ENCODE measurements around the gene AEN. TPM values are rescaled to one million over a fixed set of nuclear protein-coding genes. Genes with fewer than 3 reads are reported as not detected.

The AEN gene, protein sequence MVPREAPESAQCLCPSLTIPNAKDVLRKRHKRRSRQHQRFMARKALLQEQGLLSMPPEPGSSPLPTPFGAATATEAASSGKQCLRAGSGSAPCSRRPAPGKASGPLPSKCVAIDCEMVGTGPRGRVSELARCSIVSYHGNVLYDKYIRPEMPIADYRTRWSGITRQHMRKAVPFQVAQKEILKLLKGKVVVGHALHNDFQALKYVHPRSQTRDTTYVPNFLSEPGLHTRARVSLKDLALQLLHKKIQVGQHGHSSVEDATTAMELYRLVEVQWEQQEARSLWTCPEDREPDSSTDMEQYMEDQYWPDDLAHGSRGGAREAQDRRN
- total RNA-seq, result 10 to 100 TPM; 13.8 to 23.8 TPM

DNA sequence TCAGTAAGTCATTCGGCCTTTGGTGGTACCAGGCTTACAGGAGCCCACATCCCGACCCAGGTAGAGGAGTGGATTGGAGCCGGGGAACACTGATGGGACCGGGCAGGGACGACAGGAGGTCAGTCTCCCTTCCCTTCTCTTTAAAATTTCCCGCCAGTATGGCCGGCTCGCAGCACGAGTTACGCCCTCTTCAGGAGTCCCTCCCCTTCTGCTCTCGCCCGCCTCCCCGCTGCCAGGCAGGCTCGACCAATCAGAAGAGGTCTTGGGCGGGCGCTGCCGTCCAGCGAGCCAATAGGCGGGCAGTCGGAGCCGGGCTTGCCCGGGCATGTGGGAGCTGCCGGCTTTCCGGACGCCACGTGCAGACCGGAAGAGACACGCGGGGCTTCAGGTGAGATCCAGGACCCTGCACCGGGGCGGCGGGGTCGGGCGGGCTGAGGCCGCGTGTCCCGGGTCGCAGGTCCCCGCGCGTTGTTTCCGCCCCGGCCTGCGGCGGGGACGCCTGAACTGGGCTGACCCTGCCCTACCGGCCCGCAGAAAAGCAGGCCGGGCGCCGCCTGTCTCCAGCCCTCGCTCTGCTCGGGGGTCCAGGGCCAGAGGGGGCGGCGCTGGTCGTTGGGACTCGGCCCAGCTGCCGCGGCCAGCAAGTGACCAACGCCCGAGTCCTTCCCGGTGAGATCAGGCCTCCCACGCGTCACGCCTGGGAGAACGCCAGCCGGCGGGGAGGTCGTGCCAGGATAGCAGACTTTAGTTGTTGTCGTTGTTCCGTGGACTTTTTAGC lies at the start of gene AEN:
AEN (plus strand) TSS at position 346 of the 778 bp plus-strand sequence. CDS start 4,870 bp downstream, outside the sequence.
- H3K9ac ChIP-seq (ENCODE audit: low read depth in 2 of 2, low read length in 2 of 2), result peak within 1 kb of the TSS; percentile 86
- peaks cover 15% of the 10 kb centered on the region for H3K4me1 ChIP-seq

DNA sequence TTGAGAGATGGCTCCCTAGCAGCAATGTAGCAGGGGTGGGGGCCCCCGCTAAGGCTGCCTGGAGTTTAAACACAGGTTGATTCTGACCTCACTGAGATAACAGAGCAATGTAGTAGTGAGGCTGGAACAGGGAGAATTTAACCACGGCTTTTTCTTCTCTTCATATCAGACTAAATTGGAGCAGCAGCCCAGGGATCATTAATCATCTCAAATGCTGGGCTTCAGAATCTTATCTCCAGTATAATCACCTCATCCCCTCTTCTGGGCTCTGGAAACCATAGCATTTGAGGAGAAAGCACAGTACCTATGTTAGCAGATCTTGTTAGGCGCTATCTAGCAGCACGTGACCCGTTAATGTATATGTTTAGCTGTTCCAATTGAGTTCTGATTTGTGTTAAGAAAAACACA lies 49.3 kb upstream of the AEN start:
- Histone ChIP-seq H3K9ac (ENCODE audit: low read depth in 2 of 2, low read length in 2 of 2) (no peak overlapping the region), H3K4me3 (no peak overlapping the region), H3K4me1 (no peaks in the 10 kb centered on the region), H3K9me3 (no peaks in the 10 kb centered on the region), H3K27me3 (no peaks in the 10 kb centered on the region), H3K27ac (no peak overlapping the region), H3K36me3 (no peaks in the 10 kb centered on the region)
- TF ChIP-seq, protein P1, sequence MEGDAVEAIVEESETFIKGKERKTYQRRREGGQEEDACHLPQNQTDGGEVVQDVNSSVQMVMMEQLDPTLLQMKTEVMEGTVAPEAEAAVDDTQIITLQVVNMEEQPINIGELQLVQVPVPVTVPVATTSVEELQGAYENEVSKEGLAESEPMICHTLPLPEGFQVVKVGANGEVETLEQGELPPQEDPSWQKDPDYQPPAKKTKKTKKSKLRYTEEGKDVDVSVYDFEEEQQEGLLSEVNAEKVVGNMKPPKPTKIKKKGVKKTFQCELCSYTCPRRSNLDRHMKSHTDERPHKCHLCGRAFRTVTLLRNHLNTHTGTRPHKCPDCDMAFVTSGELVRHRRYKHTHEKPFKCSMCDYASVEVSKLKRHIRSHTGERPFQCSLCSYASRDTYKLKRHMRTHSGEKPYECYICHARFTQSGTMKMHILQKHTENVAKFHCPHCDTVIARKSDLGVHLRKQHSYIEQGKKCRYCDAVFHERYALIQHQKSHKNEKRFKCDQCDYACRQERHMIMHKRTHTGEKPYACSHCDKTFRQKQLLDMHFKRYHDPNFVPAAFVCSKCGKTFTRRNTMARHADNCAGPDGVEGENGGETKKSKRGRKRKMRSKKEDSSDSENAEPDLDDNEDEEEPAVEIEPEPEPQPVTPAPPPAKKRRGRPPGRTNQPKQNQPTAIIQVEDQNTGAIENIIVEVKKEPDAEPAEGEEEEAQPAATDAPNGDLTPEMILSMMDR (IDR thresholded peaks at IDR 0.05), result no peak
- no peak for DNase-seq
- intact Hi-C loops (cut with DNase I), result no loop called here

More for the DNA sequence above, at the start of gene AEN:
- Histone ChIP-seq H3K27me3 (no peaks in the 10 kb centered on the region), H3K9me3 (no peaks in the 10 kb centered on the region), H3K36me3 (no peaks in the 10 kb centered on the region), H3K27ac (peak within 1 kb of the TSS; percentile 70), H3K4me3 (peak within 1 kb of the TSS; percentile 98)
- peak; percentile 96 for DNase-seq
- TF ChIP-seq, protein P1 (IDR thresholded peaks at IDR 0.05), result no peak
- intact Hi-C loops (cut with DNase I), result loop anchor here (10.0 kb wide), 2 partner anchors 84 to 214 kb away; no protein-coding TSS in a partner anchor

DNA sequence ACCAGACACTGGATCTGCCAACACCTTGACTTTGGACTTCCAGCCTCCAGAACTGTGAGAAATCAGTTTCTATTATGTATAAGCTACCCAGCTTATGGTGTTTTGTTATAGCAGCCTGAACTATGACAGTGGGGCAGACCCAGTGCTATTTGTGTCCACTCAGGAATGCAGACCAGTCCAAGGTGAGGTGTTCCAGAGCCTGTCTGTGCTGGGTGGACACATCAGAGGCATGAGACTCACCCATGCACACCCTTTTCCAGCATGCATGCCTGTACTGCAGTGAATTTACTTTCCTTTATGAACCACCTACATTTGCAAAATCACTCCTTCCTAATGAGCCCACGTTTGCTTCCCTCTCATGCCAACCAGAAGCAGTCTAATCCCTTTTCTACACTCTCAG lies 47.1 kb upstream of the AEN start:
- no peaks in the 10 kb centered on the region for H3K4me1 ChIP-seq
- intact Hi-C loops (cut with DNase I), result no loop called here
- DNase-seq, result no peak
- H3K9ac ChIP-seq (ENCODE audit: low read depth in 2 of 2, low read length in 2 of 2), result no peak overlapping the region
- H3K27me3 ChIP-seq, result no peaks in the 10 kb centered on the region
- H3K9me3 ChIP-seq, result no peaks in the 10 kb centered on the region
- no peaks in the 10 kb centered on the region for H3K36me3 ChIP-seq
- no peak overlapping the region for H3K27ac ChIP-seq
- H3K4me3 ChIP-seq, result no peak overlapping the region
- TF ChIP-seq, protein P1 (IDR thresholded peaks at IDR 0.05), result no peak

DNA sequence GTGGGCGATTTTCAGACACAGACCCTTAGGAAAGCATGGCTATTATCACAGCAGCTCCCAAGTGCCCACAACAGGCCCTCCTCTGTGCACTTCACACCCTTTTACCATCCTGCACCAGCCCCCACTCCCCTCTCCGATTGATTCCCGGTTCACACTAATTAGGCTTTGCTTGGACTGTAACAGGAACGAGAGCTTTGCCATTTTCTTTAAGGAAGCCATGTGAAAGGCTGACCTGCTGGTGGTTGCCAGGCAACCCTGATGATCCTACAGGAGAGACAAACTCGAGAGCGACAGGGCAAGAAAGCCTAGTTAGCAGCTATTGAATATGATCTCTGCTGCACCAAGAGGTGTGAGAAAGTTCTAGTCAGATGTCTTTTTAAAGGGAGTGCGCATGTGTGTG lies 46.5 kb upstream of the AEN start:
- no peak overlapping the region for H3K9ac ChIP-seq (ENCODE audit: low read depth in 2 of 2, low read length in 2 of 2)
- H3K4me1 ChIP-seq, result no peaks in the 10 kb centered on the region
- no peak overlapping the region for H3K27ac ChIP-seq
- no peaks in the 10 kb centered on the region for H3K9me3 ChIP-seq
- TF ChIP-seq, protein P1 (IDR thresholded peaks at IDR 0.05), result no peak
- intact Hi-C loops (cut with DNase I), result no loop called here
- DNase-seq, result no peak
- no peak overlapping the region for H3K4me3 ChIP-seq
- no peaks in the 10 kb centered on the region for H3K27me3 ChIP-seq
- H3K36me3 ChIP-seq, result no peaks in the 10 kb centered on the region

DNA sequence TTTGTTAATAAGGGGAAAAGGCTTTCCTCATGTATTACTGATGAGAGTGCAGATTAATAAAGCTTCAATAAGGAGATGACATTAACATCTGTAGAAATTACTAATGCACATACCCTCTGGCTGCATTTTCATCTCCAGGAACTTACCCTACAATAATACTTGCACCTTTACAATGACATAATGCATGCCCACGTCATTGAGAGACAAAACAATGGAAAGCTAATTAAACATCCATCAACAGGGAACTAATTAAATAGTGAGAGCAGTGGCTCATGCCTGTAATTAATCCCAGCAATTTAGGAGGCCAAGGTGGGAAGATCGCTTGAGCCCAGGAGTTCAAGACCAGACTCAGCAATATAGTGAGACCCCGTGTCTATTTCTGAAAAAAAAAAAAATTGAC lies 41.8 kb upstream of the AEN start:
- H3K4me3 ChIP-seq, result no peak overlapping the region
- TF ChIP-seq, protein P1 (IDR thresholded peaks at IDR 0.05), result no peak
- H3K27ac ChIP-seq, result no peak overlapping the region
- no peaks in the 10 kb centered on the region for H3K36me3 ChIP-seq
- no peaks in the 10 kb centered on the region for H3K9me3 ChIP-seq
- intact Hi-C loops (cut with DNase I), result no loop called here
- H3K4me1 ChIP-seq, result no peaks in the 10 kb centered on the region
- no peak overlapping the region for H3K9ac ChIP-seq (ENCODE audit: low read depth in 2 of 2, low read length in 2 of 2)
- no peaks in the 10 kb centered on the region for H3K27me3 ChIP-seq
- no peak for DNase-seq
